ENCODE measurements around the gene CSAD.

- no peak for TF ChIP-seq CTCF (IDR thresholded peaks at IDR 0.05; ENCODE audit: extremely low read depth in 1 of 2, insufficient read depth in 1 of 2, low read depth in 1 of 2, low read length in 2 of 2)
- no peak for TF ChIP-seq MAX (IDR thresholded peaks at IDR 0.05; ENCODE audit: insufficient read depth, insufficient read length)
These were observed 34.8 kb upstream of the CSAD start for GRCh38 chr12:53215497-53215896.

Data from endothelial cell of umbilical vein (primary cell).